ENCODE results near the gene IL15RA.

The IL15RA gene

GRCh38 chr10:5917305-5917704, 60.0 kb downstream of the IL15RA start:
- Histone ChIP-seq H3K27ac (ENCODE audit: low read length) (no peak overlapping the region), H3K79me2 (ENCODE audit: low read length) (no peaks in the 10 kb centered on the region), H3K9me3 (ENCODE audit: insufficient read depth, low read length) (no peaks in the 10 kb centered on the region), H4K20me1 (ENCODE audit: insufficient read depth, low read length) (no peaks in the 10 kb centered on the region), H3K9ac (ENCODE audit: low read length) (no peak overlapping the region), H3K4me3 (ENCODE audit: low read length) (no peak overlapping the region), H3K4me2 (ENCODE audit: low read length) (no peak overlapping the region), H3K4me1 (ENCODE audit: low read length) (no peaks in the 10 kb centered on the region), H2AFZ (ENCODE audit: low read depth, low read length) (no peak overlapping the region), H3K27me3 (ENCODE audit: low read depth, low read length) (no peaks in the 10 kb centered on the region), H3K36me3 (replicated peaks; ENCODE audit: low read depth, low read length) (peaks cover 9% of the 10 kb centered on the region)
- no peak for TF ChIP-seq EZH2phosphoT487 (IDR thresholded peaks at IDR 0.05; ENCODE audit: low read depth)
- no peak for TF ChIP-seq CTCF (IDR thresholded peaks at IDR 0.05; ENCODE audit: low read depth, low read length)

- Histone ChIP-seq H4K20me1 (ENCODE audit: insufficient read depth, low read length) (no peaks in the 10 kb centered on the region), H3K9ac (ENCODE audit: low read length) (no peak overlapping the region), H3K79me2 (ENCODE audit: low read length) (no peaks in the 10 kb centered on the region), H2AFZ (ENCODE audit: low read depth, low read length) (no peak overlapping the region), H3K4me2 (ENCODE audit: low read length) (no peak overlapping the region), H3K4me1 (ENCODE audit: low read length) (no peaks in the 10 kb centered on the region), H3K4me3 (ENCODE audit: low read length) (no peak overlapping the region), H3K27me3 (ENCODE audit: low read depth, low read length) (no peaks in the 10 kb centered on the region), H3K36me3 (replicated peaks; ENCODE audit: low read depth, low read length) (peaks cover 7% of the 10 kb centered on the region), H3K27ac (ENCODE audit: low read length) (no peak overlapping the region), H3K9me3 (ENCODE audit: insufficient read depth, low read length) (no peaks in the 10 kb centered on the region)
- TF ChIP-seq EZH2phosphoT487 (IDR thresholded peaks at IDR 0.05; ENCODE audit: low read depth) = no peak
- TF ChIP-seq CTCF (IDR thresholded peaks at IDR 0.05; ENCODE audit: low read depth, low read length) = no peak
Observed at GRCh38 chr10:5915451-5915850, 61.9 kb downstream of the IL15RA start.

- H3K36me3 ChIP-seq (replicated peaks; ENCODE audit: low read depth, low read length) = peaks cover 7% of the 10 kb centered on the region
- no peak overlapping the region for H3K9ac ChIP-seq (ENCODE audit: low read length)
- H3K9me3 ChIP-seq (ENCODE audit: insufficient read depth, low read length) = no peaks in the 10 kb centered on the region
- no peak overlapping the region for H3K27ac ChIP-seq (ENCODE audit: low read length)
- H2AFZ ChIP-seq (ENCODE audit: low read depth, low read length) = no peak overlapping the region
- H3K4me1 ChIP-seq (ENCODE audit: low read length) = no peaks in the 10 kb centered on the region
- no peaks in the 10 kb centered on the region for H4K20me1 ChIP-seq (ENCODE audit: insufficient read depth, low read length)
- H3K4me2 ChIP-seq (ENCODE audit: low read length) = no peak overlapping the region
- no peaks in the 10 kb centered on the region for H3K27me3 ChIP-seq (ENCODE audit: low read depth, low read length)
- H3K4me3 ChIP-seq (ENCODE audit: low read length) = no peak overlapping the region
- TF ChIP-seq CTCF (IDR thresholded peaks at IDR 0.05; ENCODE audit: low read depth, low read length) (no peak), EZH2phosphoT487 (IDR thresholded peaks at IDR 0.05; ENCODE audit: low read depth) (no peak)
- H3K79me2 ChIP-seq (ENCODE audit: low read length) = no peaks in the 10 kb centered on the region
Observed at GRCh38 chr10:5913736-5914135, 63.6 kb downstream of the IL15RA start.

- no peak overlapping the region for H3K4me3 ChIP-seq (ENCODE audit: low read length)
- no peak overlapping the region for H3K9ac ChIP-seq (ENCODE audit: low read length)
- H3K79me2 ChIP-seq (ENCODE audit: low read length) = no peaks in the 10 kb centered on the region
- peaks cover 7% of the 10 kb centered on the region for H3K36me3 ChIP-seq (replicated peaks; ENCODE audit: low read depth, low read length)
- TF ChIP-seq EZH2phosphoT487 (IDR thresholded peaks at IDR 0.05; ENCODE audit: low read depth) (no peak), CTCF (IDR thresholded peaks at IDR 0.05; ENCODE audit: low read depth, low read length) (no peak)
- no peaks in the 10 kb centered on the region for H3K4me1 ChIP-seq (ENCODE audit: low read length)
- H3K27ac ChIP-seq (ENCODE audit: low read length) = no peak overlapping the region
- no peaks in the 10 kb centered on the region for H4K20me1 ChIP-seq (ENCODE audit: insufficient read depth, low read length)
- H2AFZ ChIP-seq (ENCODE audit: low read depth, low read length) = no peak overlapping the region
- no peaks in the 10 kb centered on the region for H3K9me3 ChIP-seq (ENCODE audit: insufficient read depth, low read length)
- no peak overlapping the region for H3K4me2 ChIP-seq (ENCODE audit: low read length)
- H3K27me3 ChIP-seq (ENCODE audit: low read depth, low read length) = no peaks in the 10 kb centered on the region
Observed at GRCh38 chr10:5911670-5912069, 65.7 kb downstream of the IL15RA start.
